HEK293T (cell line): ENCODE measurements around the gene ATP23.

Experiments
- ARNT ChIP-seq: fragments of 450-650 bp; IDR thresholded peaks from 2 replicates; pipeline ENCODE4 v1.6.1; 2017; ENCODE audit warnings: mild to moderate bottlenecking
- ELF4 ChIP-seq: fragments of 450-650 bp; IDR thresholded peaks from 2 replicates; pipeline ENCODE4 v1.6.1; 2017; ENCODE audit warnings: antibody characterized with exemption
- FOXM1 ChIP-seq: fragments of 450-650 bp; IDR thresholded peaks from 2 replicates; pipeline ENCODE4 v1.6.1; 2017; ENCODE audit warnings: mild to moderate bottlenecking, borderline replicate concordance
- TARDBP ChIP-seq: fragments of 450-650 bp; IDR thresholded peaks from 2 replicates; pipeline ENCODE4 v1.6.1; 2016

- TF ChIP-seq ARNT = no peak
- no peak for TF ChIP-seq ELF4
- TF ChIP-seq TARDBP = no peak
- TF ChIP-seq FOXM1 = no peak
These were observed 4.9 kb upstream of the ATP23 start for GRCh38 chr12:57936513-57936883.
